Measurements from ENCODE around the gene TBPL2. TPM values are rescaled to one million over a fixed set of nuclear protein-coding genes. Genes with fewer than 3 reads are reported as not detected.
"Not testable (repeated sequence)": the region's sequence is repeated elsewhere in the genome, so short reads cannot be mapped to it uniquely, and the experiment has no call there.

The TBPL2 gene
- total RNA-seq, 3 donors from 2014 or later: not detected

DNA sequence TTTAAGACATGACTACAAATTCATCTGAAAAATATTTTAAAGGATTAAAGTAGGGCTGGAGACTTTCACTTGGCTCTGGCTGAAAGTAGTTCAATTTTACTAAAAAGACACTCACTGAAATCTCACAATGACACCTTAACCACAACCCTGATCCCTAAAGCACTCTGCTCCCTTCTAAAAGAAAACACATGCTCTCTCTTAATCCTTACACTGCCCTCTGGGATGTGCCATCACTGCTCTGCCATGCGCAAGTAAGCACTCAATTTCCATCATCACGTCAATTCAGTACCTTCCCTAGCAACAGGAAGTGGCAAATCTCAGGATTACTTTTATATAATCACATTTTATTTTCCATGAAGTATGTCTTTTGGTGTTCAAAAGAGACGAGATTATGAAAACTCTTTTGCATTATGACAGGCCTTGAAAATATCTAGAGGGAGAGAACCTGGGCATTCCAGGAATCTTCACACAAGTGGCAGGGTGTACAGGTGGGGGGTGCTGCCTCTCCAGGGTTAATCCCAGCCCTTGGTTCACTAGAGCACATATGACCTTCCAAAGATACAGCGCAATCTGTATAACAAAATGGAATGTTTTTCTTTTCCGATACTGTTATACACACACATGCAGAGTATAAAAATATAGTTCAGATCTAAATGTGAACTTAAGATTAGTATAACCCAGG, 36.1 kb downstream of the TBPL2 start:
- DNase-seq: no peak
- no peaks in the 10 kb centered on the region for H3K9me3 Mint-ChIP-seq
- no peaks in the 10 kb centered on the region for H3K27me3 Mint-ChIP-seq (ENCODE audit: low read depth)
- H3K4me3 Mint-ChIP-seq: no peak overlapping the region
- H3K4me1 Mint-ChIP-seq (ENCODE audit: low read depth): peaks cover 41% of the 10 kb centered on the region
- ATAC-seq: peak in 1 of 2 donors; percentile 34
- H3K36me3 Mint-ChIP-seq (ENCODE audit: insufficient read depth): peaks cover 8% of the 10 kb centered on the region

- Mint-ChIP-seq H3K4me3 (no peak overlapping the region), H3K9me3 (no peaks in the 10 kb centered on the region), H3K4me1 (ENCODE audit: low read depth) (peaks cover 33% of the 10 kb centered on the region), H3K27me3 (ENCODE audit: low read depth) (no peaks in the 10 kb centered on the region), H3K36me3 (ENCODE audit: insufficient read depth) (peaks cover 9% of the 10 kb centered on the region)
- DNase-seq (no peak), ATAC-seq (no peak)
Measured at GRCh38 chr14:55401751-55402150, 38.7 kb downstream of the TBPL2 start.

DNA sequence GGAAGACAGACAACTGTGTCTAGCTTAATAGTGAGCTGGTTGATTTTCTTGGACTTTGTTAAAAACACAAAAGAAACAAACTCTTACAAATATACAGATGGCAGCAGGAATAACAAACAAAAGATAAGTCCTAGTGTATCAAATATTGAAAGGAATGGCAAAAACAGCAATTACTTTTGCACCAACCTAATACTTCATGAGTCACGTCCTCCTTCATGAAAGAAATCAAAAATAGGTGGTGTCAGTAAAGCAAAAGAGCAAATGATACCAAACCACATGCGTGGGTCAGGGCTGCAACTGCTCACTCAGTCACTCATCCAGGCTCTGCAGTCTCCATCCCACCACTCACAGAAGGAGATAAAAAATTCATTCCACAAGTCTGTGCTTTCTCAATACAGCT, 40.6 kb downstream of the TBPL2 start:
- Mint-ChIP-seq H3K36me3 (ENCODE audit: insufficient read depth) (peaks cover 20% of the 10 kb centered on the region), H3K4me3 (no peak overlapping the region), H3K4me1 (ENCODE audit: low read depth) (peaks cover 29% of the 10 kb centered on the region), H3K9me3 (no peaks in the 10 kb centered on the region), H3K27me3 (ENCODE audit: low read depth) (no peaks in the 10 kb centered on the region)
- DNase-seq (no peak), ATAC-seq (peak; percentile 46 to 56)

- DNase-seq (no peak), ATAC-seq (no peak)
- no peaks in the 10 kb centered on the region for H3K27me3 Mint-ChIP-seq (ENCODE audit: low read depth)
- H3K9me3 Mint-ChIP-seq: no peaks in the 10 kb centered on the region
- no peak overlapping the region for H3K4me3 Mint-ChIP-seq
- H3K4me1 Mint-ChIP-seq (ENCODE audit: low read depth): peaks cover 22% of the 10 kb centered on the region
- peaks cover 21% of the 10 kb centered on the region for H3K36me3 Mint-ChIP-seq (ENCODE audit: insufficient read depth)
Measured at GRCh38 chr14:55399183-55399582, 41.2 kb downstream of the TBPL2 start.

DNA sequence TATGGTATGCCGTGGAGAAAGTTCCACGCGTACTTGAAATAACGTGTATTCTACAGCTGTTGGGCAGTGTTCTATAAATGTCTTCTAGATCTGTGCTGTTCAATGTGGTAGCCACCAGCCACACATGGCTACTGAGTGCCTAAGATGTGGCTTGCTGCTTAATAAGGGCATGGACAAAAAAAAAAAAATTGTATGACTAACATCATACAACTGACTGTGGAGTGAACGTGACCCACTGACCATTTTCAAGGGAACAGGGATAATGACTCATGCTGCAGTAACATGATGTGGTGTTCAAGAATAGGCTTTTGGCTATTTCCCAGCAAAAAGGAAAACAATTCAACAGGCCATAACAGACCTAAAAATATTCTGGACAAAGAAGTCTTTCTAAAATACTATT, 41.7 kb downstream of the TBPL2 start:
- ATAC-seq: no peak
- H3K9me3 Mint-ChIP-seq: no peaks in the 10 kb centered on the region
- H3K27me3 Mint-ChIP-seq (ENCODE audit: low read depth): no peaks in the 10 kb centered on the region
- DNase-seq: no peak
- H3K4me1 Mint-ChIP-seq (ENCODE audit: low read depth): peaks cover 20% of the 10 kb centered on the region
- no peak overlapping the region for H3K4me3 Mint-ChIP-seq
- peaks cover 21% of the 10 kb centered on the region for H3K36me3 Mint-ChIP-seq (ENCODE audit: insufficient read depth)

DNA sequence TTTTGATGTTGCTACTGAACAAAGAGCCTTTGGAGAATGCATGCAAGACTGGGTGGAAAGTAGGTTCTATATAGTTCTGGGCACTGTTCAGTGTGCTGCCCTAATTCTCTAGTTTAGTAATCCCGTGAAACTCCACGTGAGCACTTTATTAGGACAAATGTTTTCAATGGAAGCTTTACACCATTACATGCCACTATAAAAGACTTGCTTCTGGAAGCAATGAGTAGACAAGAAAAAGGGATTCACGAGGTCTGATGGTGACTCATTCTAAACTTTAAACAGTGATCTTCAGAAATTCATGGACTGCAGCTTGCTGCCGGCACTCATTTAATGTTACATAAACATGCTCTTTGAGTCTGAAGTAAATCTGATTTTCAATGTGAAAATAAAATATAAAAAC, 51.1 kb downstream of the TBPL2 start:
- DNase-seq: no peak
- ATAC-seq: no peak
- H3K27me3 Mint-ChIP-seq (ENCODE audit: low read depth): no peaks in the 10 kb centered on the region
- H3K4me1 Mint-ChIP-seq (ENCODE audit: low read depth): peaks cover 47% of the 10 kb centered on the region
- H3K9me3 Mint-ChIP-seq: no peaks in the 10 kb centered on the region
- H3K36me3 Mint-ChIP-seq (ENCODE audit: insufficient read depth): peaks cover 35% of the 10 kb centered on the region
- no peak overlapping the region for H3K4me3 Mint-ChIP-seq

GRCh38 chr14:55388160-55388559, 52.3 kb downstream of the TBPL2 start:
- no peak overlapping the region for H3K4me3 Mint-ChIP-seq
- H3K27me3 Mint-ChIP-seq (ENCODE audit: low read depth): no peaks in the 10 kb centered on the region
- DNase-seq (no peak), ATAC-seq (peak; percentile 32 to 39)
- H3K9me3 Mint-ChIP-seq: no peaks in the 10 kb centered on the region
- peaks cover 41% of the 10 kb centered on the region for H3K36me3 Mint-ChIP-seq (ENCODE audit: insufficient read depth)
- H3K4me1 Mint-ChIP-seq (ENCODE audit: low read depth): peaks cover 54% of the 10 kb centered on the region

- no peak for DNase-seq
- H3K4me1 Mint-ChIP-seq (ENCODE audit: low read depth): peaks cover 56% of the 10 kb centered on the region
- peak overlapping the region; percentile 16 for H3K4me3 Mint-ChIP-seq
- H3K9me3 Mint-ChIP-seq: no peaks in the 10 kb centered on the region
- no peak for ATAC-seq
- H3K27me3 Mint-ChIP-seq (ENCODE audit: low read depth): no peaks in the 10 kb centered on the region
- peaks cover 44% of the 10 kb centered on the region for H3K36me3 Mint-ChIP-seq (ENCODE audit: insufficient read depth)
Measured at GRCh38 chr14:55387121-55387520, 53.3 kb downstream of the TBPL2 start.

- peak overlapping the region; percentile 56 for H3K4me3 Mint-ChIP-seq
- no peaks in the 10 kb centered on the region for H3K27me3 Mint-ChIP-seq (ENCODE audit: low read depth)
- H3K36me3 Mint-ChIP-seq (ENCODE audit: insufficient read depth): peaks cover 49% of the 10 kb centered on the region
- H3K9me3 Mint-ChIP-seq: no peaks in the 10 kb centered on the region
- DNase-seq (no peak), ATAC-seq (peak; percentile 82 to 89)
- peaks cover 59% of the 10 kb centered on the region for H3K4me1 Mint-ChIP-seq (ENCODE audit: low read depth)
Measured at GRCh38 chr14:55386037-55386808, 54.2 kb downstream of the TBPL2 start.

DNA sequence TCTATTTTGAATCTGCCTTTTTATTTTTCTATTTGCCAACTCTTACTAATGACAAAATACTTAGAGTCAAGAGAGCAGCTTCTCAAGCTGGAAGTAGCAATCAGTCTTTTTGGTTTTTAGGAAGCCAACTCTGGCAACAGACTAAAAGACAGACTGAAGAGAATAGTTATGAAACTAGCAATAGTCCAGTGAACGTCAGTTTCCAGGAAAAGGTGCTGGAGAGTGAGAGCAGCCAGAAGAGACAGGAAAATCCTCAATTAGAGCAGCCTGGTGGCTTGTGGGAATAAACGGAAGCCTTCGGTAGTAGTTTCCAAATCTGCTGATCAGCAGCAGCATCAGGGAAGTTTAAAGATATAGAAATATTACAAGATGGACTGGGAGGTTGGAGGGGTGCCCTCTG, 55.9 kb downstream of the TBPL2 start:
- ATAC-seq (no peak), DNase-seq (no peak)
- H3K4me1 Mint-ChIP-seq (ENCODE audit: low read depth): peaks cover 57% of the 10 kb centered on the region
- no peaks in the 10 kb centered on the region for H3K27me3 Mint-ChIP-seq (ENCODE audit: low read depth)
- H3K36me3 Mint-ChIP-seq (ENCODE audit: insufficient read depth): peaks cover 53% of the 10 kb centered on the region
- no peaks in the 10 kb centered on the region for H3K9me3 Mint-ChIP-seq
- H3K4me3 Mint-ChIP-seq: no peak overlapping the region

GRCh38 chr14:55383541-55384140, 56.8 kb downstream of the TBPL2 start:
- ATAC-seq (no peak), DNase-seq (no peak)
- Mint-ChIP-seq H3K36me3 (ENCODE audit: insufficient read depth) (peaks cover 45% of the 10 kb centered on the region), H3K9me3 (no peaks in the 10 kb centered on the region), H3K27me3 (ENCODE audit: low read depth) (no peaks in the 10 kb centered on the region), H3K4me3 (no peak overlapping the region), H3K4me1 (ENCODE audit: low read depth) (peaks cover 48% of the 10 kb centered on the region)

- DNase-seq; H3K9me3 Mint-ChIP-seq; H3K4me3 Mint-ChIP-seq; H3K27me3 Mint-ChIP-seq (ENCODE audit: low read depth); ATAC-seq: not testable (repeated sequence)
- Mint-ChIP-seq H3K4me1 (ENCODE audit: low read depth) (peaks cover 44% of the 10 kb centered on the region), H3K36me3 (ENCODE audit: insufficient read depth) (peaks cover 45% of the 10 kb centered on the region)
Measured at GRCh38 chr14:55383056-55383466, 57.4 kb downstream of the TBPL2 start.

DNA sequence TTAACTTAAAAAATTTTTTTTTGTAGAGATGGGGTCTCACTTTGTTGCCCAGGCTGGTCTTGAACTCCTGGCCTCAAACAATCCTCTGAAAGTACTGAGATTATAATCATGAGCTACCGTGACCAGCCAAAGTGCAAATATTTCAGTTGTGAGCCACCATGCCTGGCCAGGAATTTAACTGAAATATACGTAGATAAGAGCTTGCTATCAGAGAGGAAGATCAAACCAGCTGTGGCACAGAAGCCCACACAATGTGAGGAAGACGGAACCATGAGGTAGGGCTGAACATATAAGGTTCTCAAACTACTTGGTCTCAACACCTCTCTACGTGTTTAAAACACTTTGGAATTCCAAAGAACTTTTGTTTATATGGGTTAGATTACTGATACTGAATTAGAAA, 57.9 kb downstream of the TBPL2 start:
- ATAC-seq (no peak), DNase-seq (no peak)
- peaks cover 45% of the 10 kb centered on the region for H3K36me3 Mint-ChIP-seq (ENCODE audit: insufficient read depth)
- no peak overlapping the region for H3K4me3 Mint-ChIP-seq
- H3K9me3 Mint-ChIP-seq: no peaks in the 10 kb centered on the region
- no peaks in the 10 kb centered on the region for H3K27me3 Mint-ChIP-seq (ENCODE audit: low read depth)
- peaks cover 38% of the 10 kb centered on the region for H3K4me1 Mint-ChIP-seq (ENCODE audit: low read depth)

DNA sequence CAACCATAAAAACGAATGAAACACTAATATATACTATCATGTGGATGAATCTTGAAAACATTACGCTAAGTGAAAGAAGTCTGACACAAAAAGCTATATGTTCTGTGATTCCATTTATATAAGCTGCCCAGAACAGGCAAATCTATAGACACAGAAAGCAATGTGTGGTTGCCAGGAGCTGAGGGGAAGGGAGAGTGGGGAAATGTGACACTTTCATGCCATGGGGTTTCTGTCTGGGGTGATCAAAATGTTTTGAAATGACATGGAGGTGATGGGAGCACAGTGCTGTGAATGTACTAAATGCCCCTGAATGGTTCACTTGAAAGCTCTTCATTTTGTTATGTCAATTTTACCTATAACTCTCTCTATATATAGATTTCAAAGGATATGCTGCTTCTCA, 58.9 kb downstream of the TBPL2 start:
- ATAC-seq: no peak
- DNase-seq: no peak
- H3K4me1 Mint-ChIP-seq (ENCODE audit: low read depth): peaks cover 30% of the 10 kb centered on the region

DNA sequence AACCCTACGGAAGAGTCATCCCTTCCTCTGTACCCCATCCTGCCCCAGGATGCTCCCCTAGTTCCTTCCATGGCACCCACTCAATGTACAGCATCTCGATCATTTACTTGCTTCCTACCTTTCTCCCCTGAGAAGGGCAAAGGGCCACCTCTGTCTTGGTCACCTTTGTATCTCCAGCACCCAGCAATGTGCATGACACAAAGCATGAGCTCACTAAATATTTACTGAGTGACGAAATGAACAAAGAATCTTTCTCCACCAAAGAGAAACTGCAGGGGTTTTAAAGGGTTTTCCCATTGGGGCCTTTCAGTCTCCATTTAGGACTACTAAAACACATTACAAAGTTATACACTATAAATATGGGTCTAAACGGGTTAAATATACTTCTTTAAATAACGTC, 59.4 kb downstream of the TBPL2 start:
- DNase-seq (no peak), ATAC-seq (no peak)
- H3K27me3 Mint-ChIP-seq (ENCODE audit: low read depth): no peaks in the 10 kb centered on the region
- no peak overlapping the region for H3K4me3 Mint-ChIP-seq
- no peaks in the 10 kb centered on the region for H3K9me3 Mint-ChIP-seq
- peaks cover 30% of the 10 kb centered on the region for H3K4me1 Mint-ChIP-seq (ENCODE audit: low read depth)
- H3K36me3 Mint-ChIP-seq (ENCODE audit: insufficient read depth): peaks cover 52% of the 10 kb centered on the region

More for the DNA sequence above, 58.9 kb downstream of the TBPL2 start:
- no peak overlapping the region for H3K4me3 Mint-ChIP-seq
- H3K9me3 Mint-ChIP-seq: no peaks in the 10 kb centered on the region
- H3K27me3 Mint-ChIP-seq (ENCODE audit: low read depth): no peaks in the 10 kb centered on the region
- H3K36me3 Mint-ChIP-seq (ENCODE audit: insufficient read depth): peaks cover 47% of the 10 kb centered on the region

All from activated T-cell treated with anti-CD3 and anti-CD28 coated beads, Interleukin-2, amount 50 U/mL, for 4 hours (primary cell).